Adrenal gland (tissue), 12 donors: ENCODE measurements around the gene TRIO. TPM values are rescaled to one million over a fixed set of nuclear protein-coding genes. Genes with fewer than 3 reads are reported as not detected.

Experiments
- DNase-seq, 7 donors: peaks; one replicate each; pipeline ENCODE4 v3.0.0-alpha.2; 2019 to 2020
- H3K27ac ChIP-seq, 5 donors: fragments of 200-600 bp; sonication (generic) in 4 of 5; 1 replicate in 3 of 5; 2 replicates in 2 of 5; pipeline versions ENCODE4 v1.5.1 to v1.8.0; 2016 to 2020; ENCODE audit warnings: mild to moderate bottlenecking in 1 of 5
- H3K27me3 ChIP-seq: fragments of 200-600 bp; 2 replicates; pipeline ENCODE4 v1.8.0; 2021
- H3K36me3 ChIP-seq, 2 donors: fragments of 200-600 bp; replicated peaks in 1 of 2; 1 replicate in 1 of 2; 2 replicates in 1 of 2; pipeline versions ENCODE4 v1.5.1 to v1.8.0; 2018 to 2022
- H3K4me1 ChIP-seq, 2 donors: fragments of 200-600 bp; replicated peaks in 1 of 2; 1 replicate in 1 of 2; 2 replicates in 1 of 2; pipeline versions ENCODE4 v1.5.1 to v1.8.0; 2018 to 2021
- H3K4me3 ChIP-seq, 4 donors: fragments of 200-600 bp; sonication (generic) in 3 of 4; one replicate each; pipeline ENCODE4 v1.5.1; 2016 to 2018
- H3K9me3 ChIP-seq, 3 donors: fragments of 200-600 bp; sonication (generic) in 1 of 3; replicated peaks in 1 of 3; 1 replicate in 2 of 3; 2 replicates in 1 of 3; pipeline versions ENCODE4 v1.5.1 to v1.8.0; 2016 to 2021
- POLR2A ChIP-seq, 2 donors: fragments of 450-650 bp; IDR thresholded peaks; one replicate each; pipeline ENCODE4 v1.6.1; 2017; ENCODE audit warnings: antibody characterized with exemption in 2 of 2, mild to moderate bottlenecking in 2 of 2, moderate library complexity in 1 of 2
- WGBS, 4 donors: extraction: QIAGEN DNeasy Blood & Tissue Kit in 2 of 4; methylation state at CpG; one replicate each; pipeline versions ENCODE4 v1.1.5 to v1.1.7; 2013 to 2017; 5-methylcytosine and 5-hydroxymethylcytosine counted together
- intact Hi-C, 2 donors: fragments of 100-400 bp; cut with DNase I; formaldehyde crosslinking; loops; one replicate each; pipeline versions ENCODE4 v1.14.1 to v1.15.0; 2022 to 2023
- polyA plus RNA-seq, 3 donors: library from polyadenylated mRNA; stranded (reverse); fragments of 200-250 nt in 2 of 3; fragments of 350-450 nt in 1 of 3; fragmentation: Illumina TruSeq in 1 of 3; extraction: RNeasy Lipid Tissue Mini Kit (QIAGEN cat#74804) in 1 of 3; gene quantifications; one replicate each; pipeline ENCODE4 v1.2.3, GENCODE V29; 2013 to 2014
- total RNA-seq, 9 donors: library from RNA; depleted of rRNA in 4 of 9; stranded (reverse); fragments of >200 nt in 4 of 9; fragments of 120-200 nt in 1 of 9; fragmentation: NEBNext Ultra II Directional in 1 of 9; extraction: Animal tissue kit (Norgen Biotek cat#: 25700) in 1 of 9; gene quantifications; one replicate each; pipeline versions ENCODE4 v1.1.0 to v1.2.4, GENCODE V29; 2013 to 2023
- TF ChIP-seq, protein P1 (sequence below), 6 experiments: fragments of 450-650 bp in 4 of 6; fragments of 200-600 bp in 2 of 6; sonication (generic) in 1 of 6; IDR thresholded peaks; 1 replicate in 5 of 6; 2 replicates in 1 of 6; pipeline versions ENCODE4 v1.5.1 to v1.8.0; 2016 to 2021; ENCODE audit warnings: antibody characterized with exemption in 6 of 6, mild to moderate bottlenecking in 2 of 6, moderate library complexity in 1 of 6
- donor health status: healthy with polysubstance abuse.
- donor health status: Bipolar disorder and iron deficiency.
- donor health status: DM: yes; HTN: yes; CAD: no.
- donor health status: DM: no; HTN: no; CAD: no.
- donor health status: DM: no; HTN: no; CAD: no.
- donor health status: DM: yes; HTN: yes; CAD: no.

The TRIO gene
- total and polyA plus RNA-seq, 12 donors: 27.3 to 109 (median 72.4) TPM

DNA sequence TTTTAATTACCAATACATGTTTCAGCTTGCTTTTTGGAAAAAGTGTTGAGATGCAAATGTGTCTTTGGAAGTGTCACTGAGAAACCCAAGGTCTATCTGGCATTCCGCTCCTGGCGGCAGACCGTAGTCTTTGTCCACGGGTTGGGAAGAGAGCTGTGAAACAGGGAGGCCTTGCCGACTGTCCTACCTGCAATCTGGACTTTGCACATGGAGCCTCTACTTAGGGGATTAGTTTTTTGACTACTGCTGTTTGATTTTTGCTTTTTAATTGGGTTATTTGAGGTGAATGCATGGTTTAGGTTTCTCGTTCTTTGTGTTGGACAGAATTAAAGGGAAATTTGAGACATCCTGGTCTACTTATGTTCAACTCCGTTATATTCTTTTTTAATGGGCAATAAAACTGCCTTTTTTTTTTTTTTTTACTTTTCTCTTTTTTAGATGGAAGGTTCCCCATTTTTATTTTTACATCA lies 25.7 kb downstream of the TRIO start:
- 77 to 86% (median 81%) methylated on average over 7 of the region's 7 CpGs for WGBS, 4 donors
- TF ChIP-seq POLR2A (IDR thresholded peaks at IDR 0.05): no peak
- TF ChIP-seq, protein P1, sequence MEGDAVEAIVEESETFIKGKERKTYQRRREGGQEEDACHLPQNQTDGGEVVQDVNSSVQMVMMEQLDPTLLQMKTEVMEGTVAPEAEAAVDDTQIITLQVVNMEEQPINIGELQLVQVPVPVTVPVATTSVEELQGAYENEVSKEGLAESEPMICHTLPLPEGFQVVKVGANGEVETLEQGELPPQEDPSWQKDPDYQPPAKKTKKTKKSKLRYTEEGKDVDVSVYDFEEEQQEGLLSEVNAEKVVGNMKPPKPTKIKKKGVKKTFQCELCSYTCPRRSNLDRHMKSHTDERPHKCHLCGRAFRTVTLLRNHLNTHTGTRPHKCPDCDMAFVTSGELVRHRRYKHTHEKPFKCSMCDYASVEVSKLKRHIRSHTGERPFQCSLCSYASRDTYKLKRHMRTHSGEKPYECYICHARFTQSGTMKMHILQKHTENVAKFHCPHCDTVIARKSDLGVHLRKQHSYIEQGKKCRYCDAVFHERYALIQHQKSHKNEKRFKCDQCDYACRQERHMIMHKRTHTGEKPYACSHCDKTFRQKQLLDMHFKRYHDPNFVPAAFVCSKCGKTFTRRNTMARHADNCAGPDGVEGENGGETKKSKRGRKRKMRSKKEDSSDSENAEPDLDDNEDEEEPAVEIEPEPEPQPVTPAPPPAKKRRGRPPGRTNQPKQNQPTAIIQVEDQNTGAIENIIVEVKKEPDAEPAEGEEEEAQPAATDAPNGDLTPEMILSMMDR (IDR thresholded peaks at IDR 0.05): no peak
- intact Hi-C loops: no loop called here
- H3K27me3 ChIP-seq: no peaks in the 10 kb centered on the region
- DNase-seq: no peak
- H3K9me3 ChIP-seq: peaks cover 0 to 4% (median 0%) of the 10 kb centered on the region in 3 donors
- peak overlapping the region in 3 of 5 donors; percentile 27 to 50 (median 36) for H3K27ac ChIP-seq
- no peak overlapping the region for H3K4me3 ChIP-seq
- peaks cover 7 to 61% of the 10 kb centered on the region in 2 donors for H3K4me1 ChIP-seq
- no peaks in the 10 kb centered on the region for H3K36me3 ChIP-seq

DNA sequence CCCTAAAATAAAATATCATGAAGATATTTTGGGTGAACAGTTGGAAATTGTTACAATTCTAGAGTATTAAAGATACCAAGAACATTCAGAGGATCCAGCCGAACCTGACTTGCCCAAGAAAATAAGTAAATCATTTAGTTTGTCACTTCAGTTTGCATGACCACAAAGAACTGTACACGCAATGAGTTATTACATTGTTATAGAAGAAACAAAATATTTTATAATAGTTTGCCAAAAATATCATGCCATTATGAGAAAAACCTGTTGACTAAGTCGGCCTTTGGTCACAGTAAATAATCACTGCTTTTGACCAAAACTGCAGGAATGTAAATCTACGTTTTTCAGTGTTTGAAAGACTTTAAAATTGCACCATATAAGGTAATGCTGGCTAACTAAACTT lies 27.9 kb downstream of the TRIO start:
- no peak for TF ChIP-seq POLR2A (IDR thresholded peaks at IDR 0.05)

DNA sequence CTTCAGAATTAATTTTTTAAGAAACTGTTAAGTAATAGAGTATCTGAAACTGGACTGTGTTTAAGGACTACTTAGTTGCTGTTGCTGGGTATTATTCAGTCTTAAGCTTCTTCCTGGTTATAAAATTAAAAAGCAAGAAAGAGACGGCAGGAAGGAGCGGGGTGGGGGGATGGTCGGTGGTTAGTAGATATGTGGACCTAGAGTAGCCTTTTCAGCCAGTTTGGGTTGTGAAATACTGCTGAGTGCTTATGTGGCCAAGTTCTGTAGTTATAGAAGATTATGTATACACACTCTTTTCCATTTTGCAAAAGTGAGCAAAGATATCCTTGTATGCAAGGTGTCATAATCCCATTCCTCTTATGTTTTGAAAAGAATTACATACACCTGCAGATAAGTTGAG lies 28.5 kb downstream of the TRIO start:
- WGBS, 4 donors: 42 to 61% (median 57%) methylated on average over 3 of the region's 3 CpGs
- intact Hi-C loops: no loop called here
- DNase-seq: peak in 1 of 7 donors; percentile 33
- Histone ChIP-seq H3K27ac (no peak overlapping the region), H3K4me1 (peaks cover 7 to 63% of the 10 kb centered on the region in 2 donors), H3K27me3 (no peaks in the 10 kb centered on the region), H3K9me3 (no peaks in the 10 kb centered on the region), H3K4me3 (no peak overlapping the region), H3K36me3 (no peaks in the 10 kb centered on the region)
- TF ChIP-seq POLR2A (IDR thresholded peaks at IDR 0.05): no peak

More for the DNA sequence above, 27.9 kb downstream of the TRIO start:
- intact Hi-C loops: no loop called here
- Histone ChIP-seq H3K27ac (no peak overlapping the region), H3K27me3 (no peaks in the 10 kb centered on the region), H3K9me3 (no peaks in the 10 kb centered on the region), H3K36me3 (no peaks in the 10 kb centered on the region), H3K4me1 (peaks cover 7 to 68% of the 10 kb centered on the region in 2 donors), H3K4me3 (no peak overlapping the region)
- WGBS, 4 donors: 42 to 50% (median 45%) methylated on average over 4 of the region's 4 CpGs
- DNase-seq: no peak

DNA sequence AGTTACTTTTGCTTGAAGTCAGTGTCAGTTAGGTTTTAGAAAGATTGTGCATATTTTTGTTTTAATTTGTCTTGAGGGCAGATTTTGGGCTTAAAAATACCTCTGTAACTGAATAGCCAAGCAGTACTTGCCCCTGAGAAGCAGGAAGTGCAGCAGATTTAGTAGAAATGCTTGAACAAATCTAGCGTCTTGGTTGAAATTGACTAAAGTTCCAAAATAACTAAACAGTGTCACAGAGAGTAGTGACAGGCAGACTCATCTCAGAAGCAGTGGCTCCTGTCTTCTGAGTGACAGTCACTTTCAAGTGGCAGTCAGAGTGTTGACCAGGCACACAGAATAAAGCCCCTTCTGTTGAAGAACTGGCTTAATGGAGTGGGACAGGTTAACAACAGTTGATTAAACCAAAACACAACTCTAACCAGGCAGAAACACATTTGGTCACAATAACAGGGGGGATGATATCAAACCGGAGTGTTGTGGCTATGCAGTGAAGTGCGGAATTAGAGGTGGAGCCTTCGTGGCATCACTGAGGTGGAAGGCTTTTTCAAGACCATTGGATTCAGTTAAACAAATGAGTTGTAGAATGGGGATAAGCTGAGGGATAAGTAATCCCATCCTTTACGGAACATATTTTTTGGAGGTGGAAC lies 29.1 kb downstream of the TRIO start:
- TF ChIP-seq, protein P1 (IDR thresholded peaks at IDR 0.05): no peak
- no peak for TF ChIP-seq POLR2A (IDR thresholded peaks at IDR 0.05)
- no peak for DNase-seq
- no peak overlapping the region for H3K4me3 ChIP-seq
- intact Hi-C loops: no loop called here
- peaks cover 6 to 57% of the 10 kb centered on the region in 2 donors for H3K4me1 ChIP-seq
- H3K36me3 ChIP-seq: no peaks in the 10 kb centered on the region
- no peaks in the 10 kb centered on the region for H3K9me3 ChIP-seq
- 74 to 84% (median 82%) methylated on average over 5 of the region's 5 CpGs for WGBS, 4 donors
- H3K27ac ChIP-seq: peak overlapping the region in 1 of 5 donors; percentile 3
- no peaks in the 10 kb centered on the region for H3K27me3 ChIP-seq

DNA sequence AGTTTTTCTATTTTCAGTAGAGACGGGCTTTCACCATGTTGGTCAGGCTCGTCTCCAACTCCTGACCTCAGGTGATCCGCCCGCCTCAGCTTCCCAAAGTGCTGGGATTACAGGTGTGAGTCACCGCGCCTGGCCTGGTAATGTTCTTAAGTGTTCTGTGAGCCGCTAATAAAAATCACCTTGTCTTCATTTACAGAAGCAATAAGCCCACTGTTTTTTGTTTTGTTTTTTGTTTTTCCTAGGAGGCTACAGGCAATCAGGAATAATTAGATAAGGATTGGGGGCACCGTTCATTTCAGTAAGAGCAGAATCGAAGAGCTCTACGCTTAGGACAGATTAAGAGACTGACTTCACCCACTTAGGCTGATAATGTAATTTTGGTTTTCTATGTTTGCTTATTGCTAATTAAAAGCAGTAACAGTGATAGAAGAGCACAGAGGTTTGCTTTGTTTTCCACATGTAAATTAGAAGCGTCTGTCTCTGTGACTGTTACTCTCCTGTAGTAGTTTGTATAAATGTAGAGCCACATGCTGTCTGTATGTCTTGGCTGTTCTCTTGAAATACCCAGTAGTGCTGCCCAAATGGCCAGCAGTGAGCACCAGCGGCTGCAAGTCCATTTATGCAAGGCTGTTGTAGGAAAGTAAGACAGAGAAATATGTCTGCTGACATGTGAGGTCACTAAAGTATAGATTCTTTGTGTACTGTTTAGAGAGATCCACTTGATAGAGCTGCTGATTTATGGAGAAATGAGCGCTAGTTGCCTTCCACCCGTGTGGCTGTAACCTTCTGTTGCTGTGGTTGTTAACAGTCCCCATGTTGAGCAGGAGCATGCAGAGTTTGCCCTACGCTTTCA lies 30.5 kb downstream of the TRIO start:
- Histone ChIP-seq H3K27ac (peak overlapping the region in 1 of 5 donors; percentile 7), H3K36me3 (no peaks in the 10 kb centered on the region), H3K4me1 (peaks cover 0 to 44% of the 10 kb centered on the region in 2 donors), H3K4me3 (no peak overlapping the region), H3K27me3 (no peaks in the 10 kb centered on the region), H3K9me3 (no peaks in the 10 kb centered on the region)
- 77 to 82% (median 79%) methylated on average over 15 of the region's 15 CpGs for WGBS, 4 donors
- TF ChIP-seq, protein P1 (IDR thresholded peaks at IDR 0.05): no peak
- no peak for TF ChIP-seq POLR2A (IDR thresholded peaks at IDR 0.05)
- intact Hi-C loops: no loop called here
- DNase-seq: no peak
